ENCODE data around the gene NF2. TPM values are rescaled to one million over a fixed set of nuclear protein-coding genes. Genes with fewer than 3 reads are reported as not detected.

Gene NF2
- total RNA-seq, 2 experiments from 2014 or later = 40.4 to 44.2 TPM

GRCh38 chr22:29722151-29722550 lies 118.7 kb downstream of the NF2 start:
- intact Hi-C loops (cut with micrococcal nuclease) = no loop called here
- POLR2A ChIA-PET = no interaction called here

GRCh38 chr22:29722587-29722986 lies 119.2 kb downstream of the NF2 start:
- ChIA-PET POLR2A (no interaction called here), CTCF (no interaction called here)
- Mint-ChIP-seq H3K4me1 (ENCODE audit: low read depth) (peaks cover 5% of the 10 kb centered on the region), H3K27ac (no peak overlapping the region), H3K27me3 (peaks cover 25% of the 10 kb centered on the region), H3K4me3 (no peak overlapping the region), H3K9me3 (no peaks in the 10 kb centered on the region), H3K36me3 (no peaks in the 10 kb centered on the region)
- intact Hi-C loops (cut with micrococcal nuclease) = no loop called here
- no peak for DNase-seq

More at GRCh38 chr22:29722151-29722550, 118.7 kb downstream of the NF2 start:
- Mint-ChIP-seq H3K4me3 (no peak overlapping the region), H3K4me1 (ENCODE audit: low read depth) (peaks cover 5% of the 10 kb centered on the region), H3K27ac (no peak overlapping the region), H3K9me3 (no peaks in the 10 kb centered on the region), H3K36me3 (no peaks in the 10 kb centered on the region), H3K27me3 (peaks cover 28% of the 10 kb centered on the region)
- DNase-seq = no peak
- CTCF ChIA-PET = no interaction called here

GRCh38 chr22:29723766-29724165 lies 120.3 kb downstream of the NF2 start:
- H3K4me1 Mint-ChIP-seq (ENCODE audit: low read depth) = peaks cover 5% of the 10 kb centered on the region
- intact Hi-C loops (cut with micrococcal nuclease) = no loop called here
- CTCF ChIA-PET = no interaction called here

GRCh38 chr22:29724843-29725242 lies 121.4 kb downstream of the NF2 start:
- Mint-ChIP-seq H3K27ac (no peak overlapping the region), H3K4me1 (ENCODE audit: low read depth) (no peaks in the 10 kb centered on the region), H3K9me3 (no peaks in the 10 kb centered on the region), H3K36me3 (no peaks in the 10 kb centered on the region), H3K4me3 (no peak overlapping the region), H3K27me3 (peaks cover 10% of the 10 kb centered on the region)
- CTCF ChIA-PET = interaction anchor here (1.5 kb wide), 1 partner anchor 364 kb away, joined by 4 read pairs; no protein-coding TSS in a partner anchor
- POLR2A ChIA-PET = no interaction called here
- no peak for DNase-seq
- intact Hi-C loops (cut with micrococcal nuclease) = no loop called here

More at GRCh38 chr22:29723766-29724165, 120.3 kb downstream of the NF2 start:
- no peak for DNase-seq
- POLR2A ChIA-PET = no interaction called here
- Mint-ChIP-seq H3K4me3 (no peak overlapping the region), H3K9me3 (no peaks in the 10 kb centered on the region), H3K36me3 (no peaks in the 10 kb centered on the region), H3K27ac (no peak overlapping the region), H3K27me3 (peaks cover 18% of the 10 kb centered on the region)

GRCh38 chr22:29726106-29726505 lies 122.7 kb downstream of the NF2 start:
- H3K36me3 Mint-ChIP-seq = no peaks in the 10 kb centered on the region
- CTCF ChIA-PET = interaction anchor here (1.5 kb wide), 1 partner anchor 362 kb away, joined by 4 read pairs; no protein-coding TSS in a partner anchor
- intact Hi-C loops (cut with micrococcal nuclease) = no loop called here
- H3K27me3 Mint-ChIP-seq = peaks cover 10% of the 10 kb centered on the region
- H3K4me1 Mint-ChIP-seq (ENCODE audit: low read depth) = no peaks in the 10 kb centered on the region
- H3K9me3 Mint-ChIP-seq = no peaks in the 10 kb centered on the region
- H3K27ac Mint-ChIP-seq = no peak overlapping the region
- no peak overlapping the region for H3K4me3 Mint-ChIP-seq
- POLR2A ChIA-PET = no interaction called here
- DNase-seq = no peak

GRCh38 chr22:29726512-29727130 lies 123.2 kb downstream of the NF2 start:
- Mint-ChIP-seq H3K4me1 (ENCODE audit: low read depth) (no peaks in the 10 kb centered on the region), H3K27me3 (peaks cover 6% of the 10 kb centered on the region), H3K27ac (no peak overlapping the region), H3K4me3 (no peak overlapping the region), H3K9me3 (no peaks in the 10 kb centered on the region), H3K36me3 (no peaks in the 10 kb centered on the region)
- intact Hi-C loops (cut with micrococcal nuclease) = no loop called here
- CTCF ChIA-PET = interaction anchor here (1.5 kb wide), 1 partner anchor 362 kb away, joined by 4 read pairs; no protein-coding TSS in a partner anchor
- POLR2A ChIA-PET = no interaction called here
- no peak for DNase-seq

GRCh38 chr22:29727131-29727523 lies 123.7 kb downstream of the NF2 start:
- Mint-ChIP-seq H3K4me3 (no peak overlapping the region), H3K4me1 (ENCODE audit: low read depth) (no peaks in the 10 kb centered on the region), H3K27me3 (peaks cover 3% of the 10 kb centered on the region), H3K27ac (no peak overlapping the region), H3K36me3 (no peaks in the 10 kb centered on the region), H3K9me3 (no peaks in the 10 kb centered on the region)
- ChIA-PET POLR2A (no interaction called here), CTCF (no interaction called here)
- DNase-seq = peak; percentile 38
- intact Hi-C loops (cut with micrococcal nuclease) = no loop called here

- Mint-ChIP-seq H3K36me3 (no peaks in the 10 kb centered on the region), H3K9me3 (no peaks in the 10 kb centered on the region), H3K27me3 (peaks cover 3% of the 10 kb centered on the region), H3K27ac (no peak overlapping the region), H3K4me1 (ENCODE audit: low read depth) (no peaks in the 10 kb centered on the region), H3K4me3 (no peak overlapping the region)
- CTCF ChIA-PET = interaction anchor here (1.4 kb wide), 1 partner anchor 8 kb away, joined by 3 read pairs; no protein-coding TSS in a partner anchor
- DNase-seq = no peak
- POLR2A ChIA-PET = no interaction called here
- intact Hi-C loops (cut with micrococcal nuclease) = no loop called here
These were observed 125.7 kb downstream of the NF2 start for GRCh38 chr22:29729161-29729560.

GRCh38 chr22:29731058-29731850 lies 127.8 kb downstream of the NF2 start:
- no peaks in the 10 kb centered on the region for H3K9me3 Mint-ChIP-seq
- H3K27ac Mint-ChIP-seq = no peak overlapping the region
- DNase-seq = no peak
- ChIA-PET POLR2A (no interaction called here), CTCF (interaction anchor here (1.0 kb wide), 1 partner anchor 357 kb away, joined by 3 read pairs; no protein-coding TSS in a partner anchor)
- H3K27me3 Mint-ChIP-seq = peaks cover 3% of the 10 kb centered on the region
- no peak overlapping the region for H3K4me3 Mint-ChIP-seq
- no peaks in the 10 kb centered on the region for H3K36me3 Mint-ChIP-seq
- H3K4me1 Mint-ChIP-seq (ENCODE audit: low read depth) = no peaks in the 10 kb centered on the region
- intact Hi-C loops (cut with micrococcal nuclease) = no loop called here

GRCh38 chr22:29732883-29733282 lies 129.4 kb downstream of the NF2 start:
- H3K4me3 Mint-ChIP-seq = no peak overlapping the region
- DNase-seq = no peak
- intact Hi-C loops (cut with micrococcal nuclease) = no loop called here
- no peaks in the 10 kb centered on the region for H3K9me3 Mint-ChIP-seq
- ChIA-PET CTCF (no interaction called here), POLR2A (no interaction called here)
- no peaks in the 10 kb centered on the region for H3K36me3 Mint-ChIP-seq
- no peak overlapping the region for H3K27ac Mint-ChIP-seq
- no peaks in the 10 kb centered on the region for H3K27me3 Mint-ChIP-seq
- no peaks in the 10 kb centered on the region for H3K4me1 Mint-ChIP-seq (ENCODE audit: low read depth)

GRCh38 chr22:29733362-29734201 lies 130.1 kb downstream of the NF2 start:
- no peak overlapping the region for H3K27ac Mint-ChIP-seq
- intact Hi-C loops (cut with micrococcal nuclease) = no loop called here
- CTCF ChIA-PET = no interaction called here
- no peaks in the 10 kb centered on the region for H3K9me3 Mint-ChIP-seq
- H3K36me3 Mint-ChIP-seq = no peaks in the 10 kb centered on the region
- POLR2A ChIA-PET = no interaction called here
- no peak overlapping the region for H3K4me3 Mint-ChIP-seq
- no peaks in the 10 kb centered on the region for H3K27me3 Mint-ChIP-seq
- no peak for DNase-seq
- H3K4me1 Mint-ChIP-seq (ENCODE audit: low read depth) = no peaks in the 10 kb centered on the region

- POLR2A ChIA-PET = no interaction called here
- H3K27ac Mint-ChIP-seq = no peak overlapping the region
These were observed 131.0 kb downstream of the NF2 start for GRCh38 chr22:29734406-29734805.

More at GRCh38 chr22:29734406-29734805, 131.0 kb downstream of the NF2 start:
- no peak for DNase-seq
- Mint-ChIP-seq H3K4me3 (no peak overlapping the region), H3K4me1 (ENCODE audit: low read depth) (no peaks in the 10 kb centered on the region), H3K9me3 (no peaks in the 10 kb centered on the region), H3K27me3 (no peaks in the 10 kb centered on the region), H3K36me3 (no peaks in the 10 kb centered on the region)
- intact Hi-C loops (cut with micrococcal nuclease) = no loop called here
- CTCF ChIA-PET = no interaction called here
